Activated CD8-positive, alpha-beta memory T cell treated with anti-CD3 and anti-CD28 coated beads for 24 hours (primary cell): Measurements from ENCODE around the gene ATP6V0D1.
"Not testable (repeated sequence)": the region's sequence is repeated elsewhere in the genome, so short reads cannot be mapped to it uniquely, and the experiment has no call there.

Experiments used
- DNase-seq: peaks from one replicate; pipeline ENCODE4 v3.0.0-alpha.2; 2020

Gene ATP6V0D1

DNA sequence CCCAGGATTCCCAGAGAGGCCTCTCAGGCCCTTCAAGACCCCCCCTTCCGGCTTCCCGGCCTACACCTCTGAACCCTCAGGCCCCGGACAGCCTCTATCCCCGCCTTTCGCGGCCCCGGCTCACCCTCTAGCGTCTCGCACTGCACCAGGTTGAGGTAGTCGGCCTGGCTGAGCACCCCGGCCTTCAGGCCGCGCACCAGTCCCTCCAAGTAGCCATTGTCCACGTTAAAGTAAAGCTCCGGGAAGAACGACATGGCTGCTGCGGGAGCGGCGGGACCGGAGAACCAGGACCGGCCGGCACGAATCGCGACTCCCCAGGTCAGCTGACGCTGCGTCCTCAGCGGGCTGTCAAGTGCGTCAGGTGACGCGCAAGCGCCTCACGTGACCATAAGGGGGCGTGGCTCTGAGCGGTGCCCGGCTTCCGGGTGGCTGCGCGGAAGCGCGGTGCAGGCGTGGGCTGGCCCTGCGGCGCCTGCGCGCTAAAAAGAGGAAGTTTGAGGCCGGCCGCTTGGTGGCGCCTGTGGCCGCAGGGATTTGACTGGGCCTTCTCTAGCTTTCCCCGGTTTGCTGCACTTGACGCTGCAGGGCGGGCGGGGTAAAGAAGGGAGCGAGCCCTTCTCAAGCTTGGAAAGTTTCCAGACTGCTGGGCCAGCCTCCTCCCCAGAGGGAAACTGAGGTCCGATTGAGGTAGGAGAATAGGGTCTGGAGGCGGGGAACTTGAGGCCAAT, at the start of gene ATP6V0D1:
Gene ATP6V0D1 (minus strand): TSS at position 325 of the 728 bp plus-strand sequence. CDS start 71 bp downstream, at position 254.
- DNase-seq: peak; percentile 99

GRCh38 chr16:67530013-67530939, 49.3 kb upstream of the ATP6V0D1 start:
- no peak for DNase-seq

DNA sequence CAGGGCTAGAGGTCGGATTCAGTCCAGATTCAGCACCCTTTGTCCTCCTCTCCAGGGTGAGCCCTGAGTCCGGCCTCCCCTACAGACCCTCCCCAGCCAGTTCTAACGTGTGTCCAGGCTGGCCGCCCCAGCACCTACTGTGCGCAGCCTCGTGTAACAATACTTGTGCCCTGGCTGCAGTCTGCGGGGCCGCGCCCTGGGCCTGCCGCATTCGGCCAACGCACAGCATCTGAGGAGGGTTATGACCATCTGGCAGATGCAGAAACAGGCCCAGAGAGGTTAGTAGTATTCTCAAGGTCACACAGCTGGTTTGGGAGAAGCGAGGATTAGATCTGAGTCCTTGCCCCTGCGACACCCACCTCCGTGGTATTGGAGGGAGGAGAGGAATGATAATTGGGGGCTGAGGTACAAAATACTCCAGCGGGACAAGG, 48.6 kb upstream of the ATP6V0D1 start:
- no peak for DNase-seq

- peak; percentile 74 for DNase-seq
Observed at GRCh38 chr16:67528870-67529581, 48.1 kb upstream of the ATP6V0D1 start.

- DNase-seq: peak; percentile 71
Observed at GRCh38 chr16:67528222-67528869, 47.4 kb upstream of the ATP6V0D1 start, which contains the start of gene RIPOR1. Gene RIPOR1 (plus strand): TSS chr16:67528829. CDS start chr16:67538447, 9,618 bp downstream.

- DNase-seq: no peak
Observed at GRCh38 chr16:67526149-67526791, 45.3 kb upstream of the ATP6V0D1 start.

- DNase-seq: no peak
Observed at GRCh38 chr16:67525176-67525860, 44.4 kb upstream of the ATP6V0D1 start.

GRCh38 chr16:67521095-67521804, 40.3 kb upstream of the ATP6V0D1 start:
- DNase-seq: peak; percentile 99

DNA sequence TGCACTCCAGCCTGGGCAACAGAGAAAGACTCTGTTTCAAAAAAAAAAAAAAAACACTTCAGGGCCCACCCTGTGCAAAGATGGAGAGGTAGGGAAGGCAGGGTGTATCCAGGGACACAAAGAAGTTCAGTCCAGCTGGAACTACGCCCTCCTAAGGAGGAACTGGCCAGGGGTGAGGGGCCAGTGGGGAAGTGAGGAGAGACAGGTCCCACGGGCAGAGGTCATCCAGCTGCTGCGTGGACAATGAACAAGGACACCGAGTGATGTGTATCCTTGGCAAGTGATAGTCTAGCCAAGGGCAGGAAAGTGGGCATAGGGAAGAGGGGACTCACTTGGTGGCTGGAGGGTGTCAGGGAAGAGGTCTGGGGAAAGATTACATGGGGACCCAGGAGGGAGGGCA, 38.3 kb upstream of the ATP6V0D1 start:
- no peak for DNase-seq

GRCh38 chr16:67518676-67519075, 37.7 kb upstream of the ATP6V0D1 start:
- no peak for DNase-seq

- DNase-seq: no peak
Observed at GRCh38 chr16:67517661-67518423, 36.9 kb upstream of the ATP6V0D1 start.

DNA sequence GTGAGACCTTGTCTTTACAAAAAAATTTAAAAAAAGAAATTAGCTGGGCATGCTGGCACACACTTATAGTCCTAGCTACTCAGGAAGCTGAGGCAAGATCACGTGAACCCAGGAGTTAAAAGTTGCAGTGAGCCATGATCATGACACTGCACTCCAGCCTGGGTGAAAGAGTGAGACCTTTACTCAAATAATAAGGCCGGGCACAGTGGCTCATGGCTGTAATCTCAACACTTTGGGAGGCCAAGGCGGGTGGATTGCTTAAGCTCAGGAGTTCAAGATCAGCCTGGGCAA, 36.1 kb upstream of the ATP6V0D1 start:
- no peak for DNase-seq

GRCh38 chr16:67516296-67517154, 35.6 kb upstream of the ATP6V0D1 start:
- no peak for DNase-seq

GRCh38 chr16:67514382-67514828, 33.4 kb upstream of the ATP6V0D1 start:
- peak; percentile 86 for DNase-seq

GRCh38 chr16:67513892-67514291, 32.9 kb upstream of the ATP6V0D1 start:
- DNase-seq: not testable (repeated sequence)

GRCh38 chr16:67509016-67509415, 28.1 kb upstream of the ATP6V0D1 start:
- no peak for DNase-seq

- DNase-seq: no peak
Observed at GRCh38 chr16:67506468-67506867, 25.5 kb upstream of the ATP6V0D1 start.

- no peak for DNase-seq
Observed at GRCh38 chr16:67504031-67505021, 23.4 kb upstream of the ATP6V0D1 start.
